Measurements from ENCODE around the gene SHISA6. TPM values are rescaled to one million over a fixed set of nuclear protein-coding genes. Genes with fewer than 3 reads are reported as not detected.

Gene SHISA6
- total and polyA plus RNA-seq, 2 donors (not counting 1 experiment from before 2014, with no cell fraction given): not detected

GRCh38 chr17:11578998-11579397, 338.0 kb downstream of the SHISA6 start:
- TF ChIP-seq CTCF (IDR thresholded peaks at IDR 0.05) (no peak), EZH2 (IDR thresholded peaks at IDR 0.05; ENCODE audit: borderline replicate concordance, insufficient read depth, low read depth, low read length, poor library complexity, severe bottlenecking) (no peak)
- Mint-ChIP-seq H3K9me3 (ENCODE audit: insufficient read depth) (peaks cover 4% of the 10 kb centered on the region), H3K4me1 (no peaks in the 10 kb centered on the region), H3K27ac (no peak overlapping the region), H3K27me3 (no peaks in the 10 kb centered on the region), H3K4me3 (no peak overlapping the region)
- intact Hi-C loops (cut with micrococcal nuclease): no loop called here
- DNase-seq: no peak
- Histone ChIP-seq H3K27ac (ENCODE audit: low read length in 2 of 2) (no peak overlapping the region), H3K36me3 (replicated peaks in 1 of 2; ENCODE audit: control extremely low read depth in 1 of 2, control insufficient read depth in 1 of 2, extremely low read depth in 1 of 2, insufficient read depth in 2 of 2, low read length in 1 of 2) (no peaks in the 10 kb centered on the region), H3K79me2 (ENCODE audit: control insufficient read depth, insufficient read depth, low read length) (no peaks in the 10 kb centered on the region), H4K20me1 (ENCODE audit: control insufficient read depth, insufficient read depth, low read length, poor library complexity, severe bottlenecking) (no peaks in the 10 kb centered on the region), H3K27me3 (replicated peaks in 1 of 4; ENCODE audit: control extremely low read depth in 1 of 4, control insufficient read depth in 3 of 4, insufficient read depth in 4 of 4, low read length in 3 of 4) (no peaks in the 10 kb centered on the region), H3K9ac (ENCODE audit: low read length) (no peak overlapping the region), H3K9me3 (ENCODE audit: control extremely low read depth in 1 of 3, control insufficient read depth in 2 of 3, insufficient read depth in 1 of 3, low read length in 2 of 3) (peaks cover 0 to 19% (median 0%) of the 10 kb centered on the region in 3 donors), H3K4me2 (replicated peaks; ENCODE audit: low read depth, low read length, poor library complexity, severe bottlenecking) (no peak overlapping the region), H2AFZ (ENCODE audit: insufficient read depth, low read depth, low read length, poor library complexity, severe bottlenecking) (no peak overlapping the region), H3K4me3 (ENCODE audit: control extremely low read depth in 1 of 5, extremely low read depth in 1 of 5, insufficient read depth in 1 of 5, low read depth in 2 of 5, low read length in 4 of 5) (no peak overlapping the region), H3K4me1 (ENCODE audit: control insufficient read depth in 2 of 2, insufficient read depth in 2 of 2, low read length in 2 of 2) (no peaks in the 10 kb centered on the region)
- no CpG with 5 or more reads among the region's 3 CpGs for WGBS (ENCODE audit: insufficient coverage)
- ChIA-PET POLR2A (no interaction called here), CTCF (no interaction called here)
- ATAC-seq (ENCODE audit: low read depth): no peak

DNA sequence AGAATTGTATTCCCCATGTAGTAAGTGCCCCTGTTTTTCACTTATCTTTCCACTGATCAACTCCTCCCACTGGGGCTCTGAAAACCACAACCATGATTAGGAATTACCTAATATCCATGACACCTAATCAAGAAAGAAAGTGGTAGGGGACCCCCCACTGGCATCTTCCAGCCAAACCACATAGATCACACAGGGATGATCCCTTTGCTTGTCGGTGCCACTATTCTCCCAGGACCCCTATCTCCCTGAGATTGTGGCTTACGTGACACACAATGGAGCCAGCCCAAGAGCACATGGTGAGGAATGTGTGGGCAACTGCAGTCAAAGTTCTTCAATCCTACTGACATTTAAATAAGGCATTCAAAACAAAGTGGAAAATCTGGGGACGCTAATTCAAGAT, 339.7 kb downstream of the SHISA6 start:
- Histone ChIP-seq H3K4me3 (ENCODE audit: control extremely low read depth in 1 of 5, extremely low read depth in 1 of 5, insufficient read depth in 1 of 5, low read depth in 2 of 5, low read length in 4 of 5) (no peak overlapping the region), H3K27ac (ENCODE audit: low read length in 2 of 2) (no peak overlapping the region), H3K79me2 (ENCODE audit: control insufficient read depth, insufficient read depth, low read length) (no peaks in the 10 kb centered on the region), H3K9me3 (ENCODE audit: control extremely low read depth in 1 of 3, control insufficient read depth in 2 of 3, insufficient read depth in 1 of 3, low read length in 2 of 3) (peaks cover 0 to 19% (median 0%) of the 10 kb centered on the region in 3 donors), H3K9ac (ENCODE audit: low read length) (no peak overlapping the region), H3K4me1 (ENCODE audit: control insufficient read depth in 2 of 2, insufficient read depth in 2 of 2, low read length in 2 of 2) (no peaks in the 10 kb centered on the region), H3K36me3 (replicated peaks in 1 of 2; ENCODE audit: control extremely low read depth in 1 of 2, control insufficient read depth in 1 of 2, extremely low read depth in 1 of 2, insufficient read depth in 2 of 2, low read length in 1 of 2) (no peaks in the 10 kb centered on the region), H2AFZ (ENCODE audit: insufficient read depth, low read depth, low read length, poor library complexity, severe bottlenecking) (no peak overlapping the region), H3K27me3 (replicated peaks in 1 of 4; ENCODE audit: control extremely low read depth in 1 of 4, control insufficient read depth in 3 of 4, insufficient read depth in 4 of 4, low read length in 3 of 4) (no peaks in the 10 kb centered on the region), H3K4me2 (replicated peaks; ENCODE audit: low read depth, low read length, poor library complexity, severe bottlenecking) (no peak overlapping the region), H4K20me1 (ENCODE audit: control insufficient read depth, insufficient read depth, low read length, poor library complexity, severe bottlenecking) (no peaks in the 10 kb centered on the region)
- 100% methylated on average over 1 of the region's 3 CpGs for WGBS (ENCODE audit: insufficient coverage)
- Mint-ChIP-seq H3K4me1 (no peaks in the 10 kb centered on the region), H3K4me3 (no peak overlapping the region), H3K9me3 (ENCODE audit: insufficient read depth) (peaks cover 4% of the 10 kb centered on the region), H3K27ac (no peak overlapping the region), H3K27me3 (no peaks in the 10 kb centered on the region)
- DNase-seq (no peak), ATAC-seq (ENCODE audit: low read depth) (no peak)
- no peak for TF ChIP-seq CTCF (IDR thresholded peaks at IDR 0.05)
- TF ChIP-seq EZH2 (IDR thresholded peaks at IDR 0.05; ENCODE audit: borderline replicate concordance, insufficient read depth, low read depth, low read length, poor library complexity, severe bottlenecking): no peak
- intact Hi-C loops (cut with micrococcal nuclease): no loop called here
- ChIA-PET CTCF (no interaction called here), POLR2A (no interaction called here)

Data from B cell (primary cell).